PC-3 (cell line): ENCODE results near the gene SNX21. TPM values are rescaled to one million over a fixed set of nuclear protein-coding genes. Genes with fewer than 3 reads are reported as not detected.

Experiments used
- ATAC-seq: fragments of 200-7000 bp; cut with Tn5 transposase; 2 replicates; pipeline ENCODE4 v1.9.1; 2020; ENCODE audit warnings: mild to moderate bottlenecking, moderate library complexity
- Bru-seq: library from RNA; stranded (reverse); fragments of 400-500 nt; gene quantifications from one replicate; lab custom pipeline; 2021; lab: Mats Ljungman, UMichigan
- BruChase-seq, 2 experiments: library from RNA; stranded (reverse); fragments of 400-500 nt; gene quantifications; one replicate each; lab custom pipeline; 2021; lab: Mats Ljungman, UMichigan
- BruUV-seq: library from RNA; stranded (reverse); fragments of 400-500 nt; replicated peaks from 2 replicates; lab custom pipeline; 2021; lab: Mats Ljungman, UMichigan
- CTCF ChIA-PET: fragments of 300-600 bp; sonication (Branson Sonifier 250); formaldehyde crosslinking; loops from one replicate; lab custom pipeline; 2022; ENCODE audit warnings: antibody characterized with exemption; lab: Charles Lee
- POLR2A ChIA-PET: fragments of 300-600 bp; sonication (Branson Sonifier 250); formaldehyde crosslinking; loops from one replicate; lab custom pipeline; 2022; ENCODE audit warnings: antibody characterized with exemption; ENCODE audit not compliant: unreplicated experiment; lab: Charles Lee
- DNase-seq: peaks from one replicate; pipeline ENCODE4 v3.0.0-alpha.2; 2015
- H2AFZ ChIP-seq: fragments of 300-600 bp; sonication (generic); 2 replicates; pipeline ENCODE4 v1.6.0; 2016; ENCODE audit warnings: antibody characterized with exemption, low read length
- H3F3A ChIP-seq: fragments of 300-600 bp; sonication (generic); one replicate; pipeline ENCODE4 v1.6.0; 2017; ENCODE audit warnings: antibody characterized with exemption, low read length, control low read depth, mild to moderate bottlenecking; ENCODE audit not compliant: unreplicated experiment
- H3K27ac ChIP-seq: fragments of 300-600 bp; sonication (generic); 2 replicates; pipeline ENCODE4 v1.5.1; 2016; ENCODE audit warnings: mild to moderate bottlenecking, low read length
- H3K27me3 ChIP-seq: fragments of 300-600 bp; sonication (generic); 2 replicates; pipeline ENCODE4 v1.6.1; 2016; ENCODE audit warnings: low read length, mixed read lengths
- H3K36me3 ChIP-seq: fragments of 300-600 bp; sonication (generic); 2 replicates; pipeline ENCODE4 v1.6.1; 2016; ENCODE audit warnings: low read depth, mixed run types, low read length, mixed read lengths
- H3K4me1 ChIP-seq: fragments of 300-600 bp; sonication (generic); 2 replicates; pipeline ENCODE4 v1.5.1; 2016; ENCODE audit warnings: low read length; ENCODE audit not compliant: insufficient read depth
- H3K4me2 ChIP-seq: fragments of 300-600 bp; sonication (generic); 2 replicates; pipeline ENCODE4 v1.6.0; 2016; ENCODE audit warnings: low read length
- H3K4me3 ChIP-seq: fragments of 300-600 bp; sonication (generic); 2 replicates; pipeline ENCODE4 v1.5.1; 2016; ENCODE audit warnings: mild to moderate bottlenecking, low read length, mixed read lengths
- H3K79me2 ChIP-seq: fragments of 300-600 bp; sonication (generic); 2 replicates; pipeline ENCODE4 v1.6.1; 2017; ENCODE audit warnings: low read length, mixed read lengths
- H3K9ac ChIP-seq: fragments of 300-600 bp; sonication (generic); 2 replicates; pipeline ENCODE4 v1.6.0; 2016; ENCODE audit warnings: mild to moderate bottlenecking, low read length
- H3K9me2 ChIP-seq: fragments of 300-600 bp; sonication (generic); replicated peaks from 2 replicates; pipeline ENCODE4 v1.6.1; 2016; ENCODE audit warnings: mixed run types, low read length, mixed read lengths
- H3K9me3 ChIP-seq: fragments of 300-600 bp; sonication (generic); 2 replicates; pipeline ENCODE4 v1.6.1; 2016; ENCODE audit warnings: low read length, mixed read lengths
- H4K20me1 ChIP-seq: fragments of 300-600 bp; sonication (generic); 2 replicates; pipeline ENCODE4 v1.6.1; 2016; ENCODE audit warnings: low read length, mixed read lengths
- CTCF ChIP-seq: fragments of 300-600 bp; sonication (generic); conservative IDR thresholded peaks from 2 replicates; pipeline ENCODE4 v1.5.1; 2017; ENCODE audit warnings: antibody characterized with exemption, low read depth, mild to moderate bottlenecking, low read length
- EZH2 ChIP-seq: fragments of 300-600 bp; sonication (generic); IDR thresholded peaks from one replicate; pipeline ENCODE4 v1.6.1; 2017; ENCODE audit warnings: antibody characterized with exemption, mild to moderate bottlenecking, low read length; ENCODE audit not compliant: unreplicated experiment
- EZH2phosphoT487 ChIP-seq: fragments of 300-600 bp; sonication (generic); IDR thresholded peaks from 2 replicates; pipeline ENCODE4 v1.6.1; 2018; ENCODE audit warnings: mild to moderate bottlenecking, antibody characterized with exemption, low read length, borderline replicate concordance
- intact Hi-C: fragments of 100-400 bp; cut with micrococcal nuclease; formaldehyde crosslinking; loops from 2 replicates; pipeline ENCODE4 v1.9.0; 2023
- long read RNA-seq: library from polyadenylated mRNA; unstranded; transcript quantifications from one replicate; pipeline ENCODE4 v2.0.0, GENCODE V29; 2021; ENCODE audit not compliant: unreplicated experiment
- total RNA-seq: library from RNA; depleted of rRNA; stranded (reverse); fragments of >200 nt; gene quantifications from 2 replicates; pipeline ENCODE4 v1.2.3, GENCODE V29; 2014; rRNA removed

Gene SNX21
- total RNA-seq (90.1 and 108 TPM in 2 replicates), Bru-seq, nascent RNA (percentile 84 among the genes with signal in this experiment), BruChase-seq, experiment 1, labeled RNA remaining after a 6-hour chase (percentile 88 among the genes with signal in this experiment), BruChase-seq, experiment 2, labeled RNA remaining after a 2-hour chase (percentile 84 among the genes with signal in this experiment)
- long read RNA-seq, partial matches to known transcripts = 2 of 37 reads
- long read RNA-seq, other reads (novel, unspliced or antisense) = 23 of 37 reads

- H3K27me3 ChIP-seq = no peaks in the 10 kb centered on the region
- H3K9me2 ChIP-seq = no peaks in the 10 kb centered on the region
- H3K4me2 ChIP-seq = peak within 1 kb of the TSS; percentile 91
- peak within 1 kb of the TSS; percentile 82 for H3K9ac ChIP-seq
- no peaks in the 10 kb centered on the region for H3F3A ChIP-seq
- no peaks in the 10 kb centered on the region for H3K36me3 ChIP-seq
- H3K9me3 ChIP-seq = no peaks in the 10 kb centered on the region
- TSS peak; percentile 62 for BruUV-seq
- ATAC-seq = peak; percentile 77
- H3K4me3 ChIP-seq = peak within 1 kb of the TSS; percentile 78
- peaks cover 35% of the 10 kb centered on the region for H3K4me1 ChIP-seq
- H3K79me2 ChIP-seq = peaks cover 29% of the 10 kb centered on the region
- H2AFZ ChIP-seq = peak within 1 kb of the TSS; percentile 71
- TF ChIP-seq CTCF (no peak), EZH2phosphoT487 (no peak)
- POLR2A ChIA-PET = interaction anchor here (0.6 to 1.1 kb wide), 3 partner anchors 58 to 111 kb away, joined by 3 to 8 read pairs (median 3); partner anchors contain the start of genes CTSA and PCIF1
- peak; percentile 82 for DNase-seq
- CTCF ChIA-PET = interaction anchor here (0.6 to 0.9 kb wide), 2 partner anchors 34 to 155 kb away, joined by 3 to 4 read pairs; no protein-coding TSS in a partner anchor
- intact Hi-C loops = loop anchor here (10.0 kb wide), 1 partner anchor 142 kb away; the partner anchor contains the start of gene ZNF335
- no peaks in the 10 kb centered on the region for H4K20me1 ChIP-seq
- H3K27ac ChIP-seq = peak within 1 kb of the TSS; percentile 66
Observed at GRCh38 chr20:45833030-45833882, at the start of gene SNX21. SNX21 (plus strand) TSS chr20:45833799; CDS start chr20:45833920, 121 bp downstream.

GRCh38 chr20:45788351-45788750 is 45.2 kb upstream of the SNX21 start:
- peaks cover 19% of the 10 kb centered on the region for H3K79me2 ChIP-seq
- no peaks in the 10 kb centered on the region for H3K9me3 ChIP-seq
- CTCF ChIA-PET = no interaction called here

More at GRCh38 chr20:45788351-45788750, 45.2 kb upstream of the SNX21 start:
- POLR2A ChIA-PET = no interaction called here
- DNase-seq (no peak), ATAC-seq (no peak)
- H3K4me3 ChIP-seq = no peak overlapping the region
- no peak overlapping the region for H2AFZ ChIP-seq
- TF ChIP-seq EZH2 = no peak
- no peak for TF ChIP-seq EZH2phosphoT487
- TF ChIP-seq CTCF = no peak
- intact Hi-C loops = no loop called here
- no TSS peak for BruUV-seq
- peaks cover 45% of the 10 kb centered on the region for H3K4me1 ChIP-seq
- peak overlapping the region; percentile 36; the same call in 1 of the 2 replicates for H3K4me2 ChIP-seq
- H3F3A ChIP-seq = no peaks in the 10 kb centered on the region
- H3K27me3 ChIP-seq = no peaks in the 10 kb centered on the region
- H4K20me1 ChIP-seq = no peaks in the 10 kb centered on the region
- H3K27ac ChIP-seq = peak overlapping the region; percentile 90
- H3K9ac ChIP-seq = peak overlapping the region; percentile 35
- H3K9me2 ChIP-seq = no peaks in the 10 kb centered on the region
- no peaks in the 10 kb centered on the region for H3K36me3 ChIP-seq
